ENCODE measurements around the gene PIERCE2. TPM values are rescaled to one million over a fixed set of nuclear protein-coding genes. Genes with fewer than 3 reads are reported as not detected.

PIERCE2 gene
- total and polyA plus RNA-seq, 2 experiments from 2014 or later, result 7.7 to 11.0 TPM

- no peak for TF ChIP-seq CTCF (IDR thresholded peaks at IDR 0.05; ENCODE audit: low read depth, low read length)
- no peak overlapping the region for H3K27ac ChIP-seq
- H3K9me3 ChIP-seq (ENCODE audit: low read depth), result no peaks in the 10 kb centered on the region
- H3K36me3 ChIP-seq, result no peaks in the 10 kb centered on the region
- H3K4me1 ChIP-seq (ENCODE audit: low read depth), result no peaks in the 10 kb centered on the region
- no peak for DNase-seq (ENCODE audit: low read depth in 1 of 2, low spot score in 1 of 2)
- no peak overlapping the region for H3K4me3 ChIP-seq
- no peaks in the 10 kb centered on the region for H3K27me3 ChIP-seq
Measured at GRCh38 chr15:55468321-55468720, 60.0 kb downstream of the PIERCE2 start.

Other genes with a start within 250 kb of the PIERCE2 start
- gene RSL24D1, start 211.6 kb upstream of the PIERCE2 start, total RNA-seq, result 30.3 and 45.8 TPM in 2 replicates
- 46.1 and 69.7 TPM in 2 replicates for gene RSL24D1, start 211.6 kb upstream of the PIERCE2 start, polyA plus RNA-seq
- gene RAB27A, start 118.7 kb upstream of the PIERCE2 start, total RNA-seq, result 5.3 and 7.7 TPM in 2 replicates
- gene RAB27A, start 118.7 kb upstream of the PIERCE2 start, polyA plus RNA-seq, result 11.9 and 15.2 TPM in 2 replicates
- gene PIGBOS1, start 89.4 kb upstream of the PIERCE2 start, total RNA-seq, result 13.7 and 14.5 TPM in 2 replicates
- gene PIGBOS1, start 89.4 kb upstream of the PIERCE2 start, polyA plus RNA-seq, result 26.0 and 30.4 TPM in 2 replicates
- gene PIGB, start 89.3 kb upstream of the PIERCE2 start, total RNA-seq, result 3.8 and 6.5 TPM in 2 replicates
- 5.7 and 6.3 TPM in 2 replicates for gene PIGB, start 89.3 kb upstream of the PIERCE2 start, polyA plus RNA-seq
- gene CCPG1, start 136 bp upstream of the PIERCE2 start, total RNA-seq, result 19.4 and 25.1 TPM in 2 replicates
- gene CCPG1, start 136 bp upstream of the PIERCE2 start, polyA plus RNA-seq, result 34.1 and 46.6 TPM in 2 replicates
- gene DNAAF4, start 99.7 kb downstream of the PIERCE2 start, total RNA-seq, result 2.2 and 3.4 TPM in 2 replicates
- 2.7 and 6.6 TPM in 2 replicates for gene DNAAF4, start 99.7 kb downstream of the PIERCE2 start, polyA plus RNA-seq
- gene PYGO1, start 179.8 kb downstream of the PIERCE2 start, total RNA-seq, result 7.3 and 10.7 TPM in 2 replicates
- 5.4 and 7.2 TPM in 2 replicates for gene PYGO1, start 179.8 kb downstream of the PIERCE2 start, polyA plus RNA-seq